ENCODE measurements around the gene MTUS2. TPM values are rescaled to one million over a fixed set of nuclear protein-coding genes. Genes with fewer than 3 reads are reported as not detected.

Gene MTUS2
- polyA plus RNA-seq, 2 of the 4 experiments (the other 2 are of a cell fraction), result not detected

GRCh38 chr13:29073755-29074154 lies 253.6 kb downstream of the MTUS2 start:
- Histone ChIP-seq H3K4me3 (no peak overlapping the region), H3K27ac (no peak overlapping the region), H3K9me3 (no peaks in the 10 kb centered on the region), H3K4me1 (no peaks in the 10 kb centered on the region), H3K4me2 (no peak overlapping the region)
- DNase-seq (ENCODE audit: low read depth in 1 of 2, low spot score in 1 of 2) (no peak), FAIRE-seq (no peak), ATAC-seq (no peak)
- WGBS (ENCODE audit: missing lambda C conversion rate), result 2% methylated on average over 3 of the region's 3 CpGs
- no peak for TF ChIP-seq JUN (IDR thresholded peaks at IDR 0.05)
- no peak for TF ChIP-seq EHF (CRISPR knock-in tag; IDR thresholded peaks at IDR 0.05)
- TF ChIP-seq HMGXB4 (CRISPR knock-in tag; IDR thresholded peaks at IDR 0.05; ENCODE audit: borderline replicate concordance), result no peak
- TF ChIP-seq PBX3 (IDR thresholded peaks at IDR 0.05), result no peak
- no peak for TF ChIP-seq MAFK (IDR thresholded peaks at IDR 0.05; ENCODE audit: partially characterized antibody)
- TF ChIP-seq RNF2 (IDR thresholded peaks at IDR 0.05; ENCODE audit: borderline replicate concordance, low read depth), result no peak
- no peak for TF ChIP-seq FOSB (CRISPR knock-in tag; IDR thresholded peaks at IDR 0.05)
- no peak for TF ChIP-seq POLR2A (IDR thresholded peaks at IDR 0.05; ENCODE audit: low read length)
- TF ChIP-seq RCOR1 (IDR thresholded peaks at IDR 0.05; ENCODE audit: low read depth, low read length), result no peak
- TF ChIP-seq HEYL (CRISPR knock-in tag; IDR thresholded peaks at IDR 0.05), result no peak
- TF ChIP-seq KDM1A (IDR thresholded peaks at IDR 0.05; ENCODE audit: low read depth), result no peak
- TF ChIP-seq MAX (IDR thresholded peaks at IDR 0.05), result no peak
- no peak for TF ChIP-seq HDAC2 (IDR thresholded peaks at IDR 0.05)
- TF ChIP-seq EP300 (IDR thresholded peaks at IDR 0.05), result no peak
- no peak for TF ChIP-seq USF2 (IDR thresholded peaks at IDR 0.05)
- CTCF ChIA-PET, result no interaction called here
- POLR2A ChIA-PET, result no interaction called here

GRCh38 chr13:29077051-29077813 lies 257.1 kb downstream of the MTUS2 start:
- POLR2A ChIA-PET, result no interaction called here
- CTCF ChIA-PET, result no interaction called here
- no peak for ATAC-seq
- FAIRE-seq, result no peak
- H3K4me1 ChIP-seq, result no peaks in the 10 kb centered on the region
- no peak overlapping the region for H3K4me3 ChIP-seq
- H3K9me3 ChIP-seq, result no peaks in the 10 kb centered on the region
- H3K4me2 ChIP-seq, result no peak overlapping the region
- DNase-seq (ENCODE audit: low read depth in 1 of 2, low spot score in 1 of 2), result no peak
- 1% methylated on average over 3 of the region's 3 CpGs for WGBS (ENCODE audit: missing lambda C conversion rate)
- no peak overlapping the region for H3K27ac ChIP-seq
- TF ChIP-seq RAD21 (conservative IDR thresholded peaks at IDR 0.05 in 1 of 2, IDR thresholded peaks at IDR 0.05 in 1 of 2) (no peak), CHD2 (IDR thresholded peaks at IDR 0.05; ENCODE audit: low read length, partially characterized antibody) (no peak), ZNF302 (CRISPR knock-in tag; IDR thresholded peaks at IDR 0.05) (no peak), SREBF2 (IDR thresholded peaks at IDR 0.05) (no peak)

GRCh38 chr13:29081036-29081435 lies 260.9 kb downstream of the MTUS2 start:
- Histone ChIP-seq H3K4me2 (no peak overlapping the region), H3K4me1 (no peaks in the 10 kb centered on the region), H3K27ac (no peak overlapping the region), H3K9me3 (no peaks in the 10 kb centered on the region), H3K4me3 (no peak overlapping the region)
- ATAC-seq, result no peak
- ChIA-PET POLR2A (no interaction called here), CTCF (no interaction called here)
- 0% methylated on average over 1 of the region's 1 CpG for WGBS (ENCODE audit: missing lambda C conversion rate)
- DNase-seq (ENCODE audit: low read depth in 1 of 2, low spot score in 1 of 2), result no peak
- FAIRE-seq, result no peak
- no peak for TF ChIP-seq RNF2 (IDR thresholded peaks at IDR 0.05; ENCODE audit: borderline replicate concordance, low read depth)
- no peak for TF ChIP-seq HDAC2 (IDR thresholded peaks at IDR 0.05)
- TF ChIP-seq SREBF2 (IDR thresholded peaks at IDR 0.05), result no peak
- TF ChIP-seq ZFP36 (IDR thresholded peaks at IDR 0.05; ENCODE audit: borderline replicate concordance, partially characterized antibody), result no peak
- no peak for TF ChIP-seq MAX (IDR thresholded peaks at IDR 0.05)
- TF ChIP-seq POLR2A (IDR thresholded peaks at IDR 0.05; ENCODE audit: low read length), result no peak
- no peak for TF ChIP-seq BHLHE40 (IDR thresholded peaks at IDR 0.05; ENCODE audit: low read depth, low read length)
- no peak for TF ChIP-seq NR3C1 (IDR thresholded peaks at IDR 0.05)
- TF ChIP-seq KDM5A (IDR thresholded peaks at IDR 0.05), result no peak
- no peak for TF ChIP-seq RAD21 (conservative IDR thresholded peaks at IDR 0.05 in 1 of 2, IDR thresholded peaks at IDR 0.05 in 1 of 2)
- no peak for TF ChIP-seq FOSB (CRISPR knock-in tag; IDR thresholded peaks at IDR 0.05)
- TF ChIP-seq FOXS1 (CRISPR knock-in tag; IDR thresholded peaks at IDR 0.05), result no peak
